ENCODE data around the gene TAF11L14.
"Not testable (repeated sequence)": the region's sequence is repeated elsewhere in the genome, so short reads cannot be mapped to it uniquely, and the experiment has no call there.

TAF11L14 gene

DNA sequence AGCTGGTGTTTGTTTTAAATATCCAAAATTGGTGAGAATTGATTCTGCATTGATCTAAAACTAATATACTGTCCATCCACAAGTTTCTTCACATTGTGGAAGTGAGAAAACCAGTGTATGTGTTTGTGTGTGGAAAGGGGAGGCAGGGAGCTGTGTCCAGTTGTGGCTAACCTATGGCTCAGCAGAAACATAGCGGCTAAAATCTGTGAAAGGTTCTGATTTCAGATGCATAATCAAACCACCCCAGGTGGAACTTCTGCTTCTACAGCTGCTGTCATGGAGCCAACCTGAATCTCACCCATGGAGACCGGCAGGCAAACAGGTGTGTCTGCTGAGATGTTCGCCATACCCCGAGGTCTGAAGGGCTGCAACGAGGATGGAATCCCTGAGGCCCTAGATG, at the start of gene TAF11L14:
TAF11L14 (plus strand) TSS at position 301 of the 400 bp plus-strand sequence.
- no peak for DNase-seq (ENCODE audit: low spot score)

DNA sequence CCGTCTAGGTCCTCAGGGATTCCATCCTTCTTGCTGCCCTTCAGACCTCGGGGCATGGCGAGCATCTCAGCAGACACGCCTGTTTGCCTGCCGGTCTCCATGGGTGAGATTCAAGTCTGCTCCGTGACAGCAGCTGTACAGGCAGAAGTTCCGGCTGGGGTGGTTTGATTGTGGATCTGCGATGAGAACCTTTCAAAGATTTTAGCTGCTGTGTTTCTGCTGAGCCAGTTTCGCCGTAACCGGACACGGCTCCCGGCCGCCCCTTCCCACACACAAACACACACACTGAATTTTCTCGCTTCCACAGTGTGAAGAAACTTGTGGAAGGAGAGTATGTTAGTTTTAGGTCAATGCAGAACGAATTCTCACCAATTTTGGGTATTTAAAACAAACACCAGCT, 48.6 kb upstream of the TAF11L14 start, which contains the start of gene TAF11L7:
TAF11L7 (minus strand) TSS at position 101 of the 400 bp plus-strand sequence.
- DNase-seq (ENCODE audit: low spot score), result not testable (repeated sequence)

DNA sequence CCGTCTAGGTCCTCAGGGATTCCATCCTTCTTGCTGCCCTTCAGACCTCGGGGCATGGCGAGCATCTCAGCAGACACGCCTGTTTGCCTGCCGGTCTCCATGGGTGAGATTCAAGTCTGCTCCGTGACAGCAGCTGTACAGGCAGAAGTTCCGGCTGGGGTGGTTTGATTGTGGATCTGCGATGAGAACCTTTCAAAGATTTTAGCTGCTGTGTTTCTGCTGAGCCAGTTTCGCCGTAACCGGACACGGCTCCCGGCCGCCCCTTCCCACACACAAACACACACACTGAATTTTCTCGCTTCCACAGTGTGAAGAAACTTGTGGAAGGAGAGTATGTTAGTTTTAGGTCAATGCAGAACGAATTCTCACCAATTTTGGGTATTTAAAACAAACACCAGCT, 43.4 kb upstream of the TAF11L14 start, which contains the start of gene TAF11L8:
TAF11L8 (minus strand) TSS at position 101 of the 400 bp plus-strand sequence.
- DNase-seq (ENCODE audit: low spot score), result not testable (repeated sequence)

DNA sequence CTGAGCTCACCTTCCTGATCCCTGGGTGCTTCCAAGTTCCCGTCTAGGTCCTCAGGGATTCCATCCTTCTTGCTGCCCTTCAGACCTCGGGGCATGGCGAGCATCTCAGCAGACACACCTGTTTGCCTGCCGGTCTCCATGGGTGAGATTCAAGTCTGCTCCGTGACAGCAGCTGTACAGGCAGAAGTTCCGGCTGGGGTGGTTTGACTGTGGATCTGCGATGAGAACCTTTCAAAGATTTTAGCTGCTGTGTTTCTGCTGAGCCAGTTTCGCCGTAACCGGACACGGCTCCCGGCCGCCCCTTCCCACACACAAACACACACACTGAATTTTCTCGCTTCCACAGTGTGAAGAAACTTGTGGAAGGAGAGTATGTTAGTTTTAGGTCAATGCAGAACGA, 40.0 kb upstream of the TAF11L14 start, which contains the start of gene TAF11L9:
TAF11L9 (minus strand) TSS at position 140 of the 400 bp plus-strand sequence.
- not testable (repeated sequence) for DNase-seq (ENCODE audit: low spot score)

DNA sequence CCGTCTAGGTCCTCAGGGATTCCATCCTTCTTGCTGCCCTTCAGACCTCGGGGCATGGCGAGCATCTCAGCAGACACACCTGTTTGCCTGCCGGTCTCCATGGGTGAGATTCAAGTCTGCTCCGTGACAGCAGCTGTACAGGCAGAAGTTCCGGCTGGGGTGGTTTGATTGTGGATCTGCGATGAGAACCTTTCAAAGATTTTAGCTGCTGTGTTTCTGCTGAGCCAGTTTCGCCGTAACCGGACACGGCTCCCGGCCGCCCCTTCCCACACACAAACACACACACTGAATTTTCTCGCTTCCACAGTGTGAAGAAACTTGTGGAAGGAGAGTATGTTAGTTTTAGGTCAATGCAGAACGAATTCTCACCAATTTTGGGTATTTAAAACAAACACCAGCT, 36.5 kb upstream of the TAF11L14 start, which contains the start of gene TAF11L10:
TAF11L10 (minus strand) TSS at position 101 of the 400 bp plus-strand sequence.
- not testable (repeated sequence) for DNase-seq (ENCODE audit: low spot score)

DNA sequence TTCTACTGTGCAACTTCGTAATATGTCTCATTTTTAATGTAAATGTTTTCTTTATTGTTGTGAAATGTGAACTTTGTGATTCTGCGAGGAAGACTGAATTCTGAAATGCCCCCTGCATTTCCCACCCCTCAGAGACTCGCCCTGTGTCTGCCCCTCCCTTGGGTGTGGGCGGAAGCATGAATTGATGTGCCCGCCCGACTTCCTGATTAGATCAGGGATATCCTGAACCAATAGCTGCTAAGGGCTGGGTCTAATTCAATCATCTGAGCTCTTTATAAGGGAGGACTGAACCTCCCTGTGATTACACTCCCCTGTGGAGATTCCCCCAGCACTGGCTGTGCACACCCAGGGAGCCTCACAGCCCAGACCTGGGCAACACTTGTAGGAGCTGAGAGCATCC, 30.4 kb upstream of the TAF11L14 start, which contains the start of gene TAF11L11:
TAF11L11 (plus strand) TSS at position 304 of the 400 bp plus-strand sequence.
- not testable (repeated sequence) for DNase-seq (ENCODE audit: low spot score)

DNA sequence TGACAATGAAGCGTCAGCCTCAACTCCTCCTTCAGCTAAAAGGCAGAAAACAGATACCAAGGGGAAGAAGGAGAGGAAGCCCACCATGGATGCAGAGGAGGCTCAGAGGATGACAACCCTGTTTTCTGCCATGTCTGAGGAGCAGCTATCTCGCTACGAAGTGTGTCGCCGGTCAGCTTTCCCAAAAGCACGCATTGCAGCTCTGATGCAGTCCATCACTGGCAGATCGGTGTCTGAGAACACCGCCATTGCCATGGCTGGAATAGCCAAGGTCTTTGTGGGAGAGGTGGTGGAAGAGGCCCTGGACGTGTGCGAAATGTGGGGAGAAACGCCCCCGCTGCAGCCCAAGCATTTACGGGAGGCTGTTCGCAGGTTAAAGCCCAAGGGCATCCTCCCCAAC, 29.3 kb upstream of the TAF11L14 start:
- DNase-seq (ENCODE audit: low spot score), result no peak

DNA sequence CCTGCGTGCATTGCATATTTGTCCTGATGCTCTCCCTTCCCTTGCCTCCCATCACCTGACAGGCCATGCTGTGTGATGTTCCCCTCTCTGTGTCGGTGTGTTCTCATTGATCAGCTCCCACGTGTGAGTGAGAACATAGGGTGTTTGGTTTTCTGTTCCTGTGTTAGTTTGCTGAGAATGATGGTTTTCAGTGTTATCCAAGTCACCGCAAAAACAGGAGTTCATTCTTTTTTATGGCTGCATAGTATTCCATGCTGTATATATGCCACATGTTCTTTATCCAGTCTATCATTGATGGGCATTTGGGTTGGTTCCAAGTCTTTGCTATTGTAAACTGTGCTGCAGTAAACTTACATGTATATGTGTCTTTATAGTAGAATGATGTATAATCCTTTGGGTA, 26.8 kb upstream of the TAF11L14 start:
- DNase-seq (ENCODE audit: low spot score), result not testable (repeated sequence)

DNA sequence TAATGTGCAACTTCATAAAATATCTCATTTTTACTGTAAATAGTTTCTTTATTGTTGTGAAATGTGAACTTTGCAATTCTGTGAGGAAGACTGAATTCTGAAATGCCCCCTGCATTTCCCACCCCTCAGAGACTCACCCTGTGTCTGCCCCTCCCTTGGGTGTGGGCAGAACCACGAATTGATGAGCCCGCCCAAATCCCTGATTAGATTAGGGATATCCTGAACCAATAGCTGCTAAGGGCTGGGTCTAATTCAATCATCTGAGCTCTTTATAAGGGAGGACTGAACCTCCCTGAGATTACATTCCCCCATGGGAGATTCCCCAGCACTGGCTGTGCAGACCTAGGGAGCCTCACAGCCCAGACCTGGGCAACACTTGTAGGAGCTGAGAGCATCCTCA, 24.2 kb upstream of the TAF11L14 start, which contains the start of gene TAF11L12:
TAF11L12 (plus strand) TSS at position 301 of the 400 bp plus-strand sequence.
- DNase-seq (ENCODE audit: low spot score), result not testable (repeated sequence)

DNA sequence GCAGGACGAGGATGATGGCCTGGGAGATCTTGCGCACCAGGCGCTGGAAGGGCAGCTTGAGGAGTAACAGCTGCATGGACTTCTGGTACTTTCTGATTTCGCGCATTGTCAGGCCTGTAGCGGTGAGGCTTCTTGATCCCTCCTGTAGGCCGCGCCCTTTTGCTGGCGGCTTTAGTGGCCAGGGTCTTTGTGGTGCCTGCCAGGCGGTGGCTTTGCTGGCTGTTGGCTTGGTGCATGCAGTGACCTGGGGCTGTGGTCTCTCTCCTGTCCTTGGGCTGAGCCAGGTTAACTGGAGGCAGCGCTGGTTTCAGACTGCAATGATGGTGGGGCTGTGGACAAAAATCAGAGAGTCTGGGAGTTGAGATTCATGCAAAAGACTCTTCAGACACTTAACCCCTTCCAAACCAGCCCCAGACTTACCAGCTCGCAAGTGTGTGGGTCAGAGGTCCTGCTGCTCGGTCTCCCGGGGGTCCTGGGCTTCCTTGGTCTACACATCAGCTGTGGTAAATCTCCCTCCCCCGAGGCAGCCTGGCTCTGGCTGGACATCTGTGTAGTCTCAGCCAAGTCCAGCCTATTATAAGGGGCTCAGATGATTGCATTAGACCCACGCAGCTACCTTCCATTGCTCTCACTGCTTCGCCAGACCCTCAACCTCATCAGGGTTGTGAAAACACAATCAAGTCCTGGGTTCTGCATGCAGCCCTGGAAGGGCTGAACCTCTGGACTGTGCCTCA, 19.2 kb upstream of the TAF11L14 start:
- DNase-seq (ENCODE audit: low spot score), result no peak

DNA sequence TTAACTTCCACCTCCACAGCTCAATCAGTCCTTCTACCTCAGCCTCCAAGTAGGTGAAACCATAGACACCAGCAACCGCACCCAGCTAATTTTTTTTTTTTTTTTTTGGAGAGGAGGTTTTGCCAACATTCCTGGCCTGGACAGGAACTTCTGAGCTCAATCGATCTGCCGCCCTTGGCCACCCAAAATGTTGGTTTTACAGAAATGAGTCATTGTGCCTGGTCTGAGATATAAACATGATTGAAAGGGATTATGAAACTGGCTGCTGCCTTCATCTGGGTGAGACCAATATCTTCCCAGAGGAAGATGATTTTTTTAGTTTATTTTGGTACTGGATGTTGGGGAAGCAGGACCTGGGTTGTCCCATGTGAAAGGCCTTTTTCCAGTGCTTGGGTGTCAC, 14.9 kb upstream of the TAF11L14 start:
- no peak for DNase-seq (ENCODE audit: low spot score)

DNA sequence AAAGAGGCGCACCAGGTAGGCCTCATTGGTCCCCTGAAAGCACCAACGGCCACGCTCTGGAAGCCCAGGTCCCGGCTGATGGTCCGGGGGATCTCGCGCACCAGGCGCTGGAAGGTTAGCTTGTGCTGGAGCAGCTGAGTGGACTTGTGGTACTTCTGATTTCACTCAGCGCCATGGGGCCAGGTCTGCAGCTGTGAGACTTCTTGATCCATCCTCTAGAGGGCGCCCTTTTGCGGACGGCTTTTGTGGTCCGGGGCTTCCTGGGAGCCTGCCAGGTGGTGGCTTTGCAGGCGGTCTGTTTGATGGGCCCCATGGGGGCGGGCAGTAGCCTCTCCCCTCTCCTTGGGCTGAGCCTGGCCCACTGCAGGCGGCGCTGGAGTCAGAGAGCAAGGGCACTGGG, 13.6 kb upstream of the TAF11L14 start:
- DNase-seq (ENCODE audit: low spot score), result no peak

DNA sequence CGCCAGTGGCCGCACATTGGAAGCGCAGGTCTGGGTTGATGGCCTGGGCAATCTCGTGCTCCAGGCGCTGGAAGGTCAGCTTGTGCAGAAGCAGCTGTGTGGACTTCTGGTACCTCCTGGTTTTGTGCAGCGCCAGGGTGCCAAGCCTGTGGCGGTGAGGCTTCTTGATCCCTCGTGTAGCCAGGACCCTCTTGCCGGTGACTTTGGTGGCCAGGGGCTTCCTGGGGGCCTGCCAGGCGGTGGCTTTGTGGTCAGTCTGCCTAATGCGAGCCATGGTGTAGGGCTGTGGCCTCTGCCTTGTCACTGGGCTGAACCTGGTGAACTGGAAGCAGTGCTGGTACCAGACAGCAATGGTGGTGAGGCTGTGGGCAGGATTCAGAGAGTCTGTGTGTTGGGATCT, 8.6 kb upstream of the TAF11L14 start:
- no peak for DNase-seq (ENCODE audit: low spot score)

DNA sequence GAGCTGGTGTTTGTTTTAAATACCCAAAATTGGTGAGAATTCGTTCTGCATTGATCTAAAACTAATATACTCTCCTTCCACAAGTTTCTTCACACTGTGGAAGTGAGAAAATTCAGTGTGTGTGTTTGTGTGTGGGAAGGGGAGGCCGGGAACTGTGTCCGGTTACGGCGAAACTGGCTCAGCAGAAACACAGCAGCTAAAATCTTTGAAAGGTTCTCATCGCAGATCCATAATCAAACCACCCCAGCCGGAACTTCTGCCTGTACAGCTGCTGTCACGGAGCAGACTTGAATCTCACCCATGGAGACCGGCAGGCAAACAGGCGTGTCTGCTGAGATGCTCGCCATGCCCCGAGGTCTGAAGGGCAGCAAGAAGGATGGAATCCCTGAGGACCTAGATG, 2.5 kb upstream of the TAF11L14 start, which contains the start of gene TAF11L13:
TAF11L13 (plus strand) TSS at position 301 of the 400 bp plus-strand sequence.
- DNase-seq (ENCODE audit: low spot score), result not testable (repeated sequence)

DNA sequence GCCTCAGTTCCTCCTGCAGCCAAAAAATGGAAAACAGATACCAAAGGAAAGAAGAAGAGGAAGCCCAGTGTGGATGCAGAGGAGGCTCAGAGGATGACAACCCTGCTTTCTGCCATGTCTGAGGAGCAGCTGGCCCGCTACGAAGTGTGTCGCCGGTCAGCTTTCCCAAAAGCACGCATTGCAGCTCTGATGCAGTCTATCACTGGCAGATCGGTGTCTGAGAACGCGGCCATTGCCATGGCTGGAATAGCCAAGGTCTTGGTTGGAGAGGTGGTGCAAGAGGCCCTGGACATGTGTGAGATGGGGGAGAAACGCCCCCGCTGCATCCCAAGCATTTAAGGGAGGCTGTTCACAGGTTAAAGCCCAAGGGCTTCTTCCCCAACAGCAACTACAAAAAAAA, 15.0 kb downstream of the TAF11L14 start:
- DNase-seq (ENCODE audit: low spot score), result not testable (repeated sequence)

DNA sequence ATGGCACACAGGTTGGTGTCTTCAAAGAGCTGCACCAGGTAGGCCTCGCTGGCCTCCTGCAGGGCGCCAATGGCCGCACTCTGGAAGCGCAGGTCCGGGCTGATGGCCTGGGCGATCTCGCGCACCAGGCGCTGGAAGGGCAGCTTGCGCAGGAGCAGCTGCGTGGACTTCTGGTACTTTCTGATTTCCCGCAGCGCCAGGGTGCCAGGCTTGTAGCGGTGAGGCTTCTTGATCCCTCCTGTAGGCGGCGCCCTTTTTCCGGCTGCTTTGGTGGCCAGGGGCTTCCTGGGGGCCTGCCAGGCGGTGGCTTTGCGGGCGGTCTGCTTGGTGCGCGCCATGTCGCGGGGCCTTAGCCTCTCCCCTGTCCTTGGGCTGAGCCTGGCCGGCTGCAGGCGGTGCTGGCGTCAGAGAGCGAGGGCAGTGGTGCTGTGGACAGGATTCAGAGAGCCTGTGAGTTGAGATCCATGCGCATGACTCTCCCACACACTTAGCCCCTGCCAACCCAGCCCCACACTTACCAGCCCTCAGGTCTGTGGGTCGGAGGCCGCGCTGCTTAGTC, 21.0 kb downstream of the TAF11L14 start:
- not testable (repeated sequence) for DNase-seq (ENCODE audit: low spot score)

DNA sequence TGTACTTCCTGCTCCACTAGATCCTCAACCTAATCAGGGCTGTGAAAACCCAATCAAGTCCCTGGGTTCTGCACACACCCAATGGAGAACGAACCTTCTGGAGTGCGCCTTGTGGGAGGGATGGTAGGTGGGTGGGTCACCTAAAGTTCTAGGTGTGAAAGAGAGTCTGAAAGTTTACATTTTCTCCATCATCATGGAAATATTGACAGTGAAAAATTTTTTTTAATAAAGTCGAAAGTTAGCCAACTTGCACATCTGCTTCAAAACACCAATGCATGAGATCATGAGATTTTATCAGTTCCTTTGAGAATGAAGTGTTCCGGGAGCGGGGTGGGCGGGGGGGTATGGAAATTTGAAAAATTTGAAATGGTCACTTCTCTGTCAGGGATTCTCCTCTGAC, 21.7 kb downstream of the TAF11L14 start:
- no peak for DNase-seq (ENCODE audit: low spot score)

DNA sequence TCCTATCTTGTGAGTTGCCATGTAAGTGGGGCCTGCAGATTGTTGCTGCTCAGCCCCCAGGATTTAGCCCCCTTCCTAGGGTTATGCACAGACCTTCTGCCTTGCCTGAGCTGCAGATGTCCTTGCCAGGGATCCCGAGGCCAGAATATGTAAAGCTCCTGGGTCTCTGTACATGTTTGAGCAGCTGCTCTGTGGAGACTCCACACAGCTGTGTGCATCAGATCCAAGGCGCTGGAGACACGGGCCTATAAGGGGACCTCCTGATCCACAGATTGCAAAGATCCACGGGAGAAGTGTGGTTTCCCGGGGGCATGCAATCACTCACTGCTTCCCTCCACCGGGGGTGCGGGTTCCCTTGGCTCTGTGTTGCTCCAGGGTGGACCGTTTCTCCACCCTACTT, 28.9 kb downstream of the TAF11L14 start:
- no peak for DNase-seq (ENCODE audit: low spot score)

DNA sequence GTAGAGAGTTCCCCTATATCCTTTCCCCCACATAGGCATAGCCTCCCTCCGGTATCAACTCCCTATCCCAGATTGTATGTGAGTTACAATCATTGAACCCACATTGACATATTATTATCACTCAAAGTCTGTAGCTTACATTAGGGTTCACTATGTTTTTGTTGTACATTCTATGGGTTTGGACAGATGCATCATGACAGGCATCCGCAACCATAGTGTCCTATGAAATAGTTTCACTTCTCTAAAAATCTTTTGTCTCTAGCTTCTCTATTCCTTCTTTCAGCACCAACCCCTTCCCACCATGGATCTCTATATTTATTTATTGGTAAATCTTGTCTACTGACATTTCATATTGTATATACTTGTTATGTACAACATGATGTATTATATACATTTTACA, 31.6 kb downstream of the TAF11L14 start:
- no peak for DNase-seq (ENCODE audit: low spot score)

DNA sequence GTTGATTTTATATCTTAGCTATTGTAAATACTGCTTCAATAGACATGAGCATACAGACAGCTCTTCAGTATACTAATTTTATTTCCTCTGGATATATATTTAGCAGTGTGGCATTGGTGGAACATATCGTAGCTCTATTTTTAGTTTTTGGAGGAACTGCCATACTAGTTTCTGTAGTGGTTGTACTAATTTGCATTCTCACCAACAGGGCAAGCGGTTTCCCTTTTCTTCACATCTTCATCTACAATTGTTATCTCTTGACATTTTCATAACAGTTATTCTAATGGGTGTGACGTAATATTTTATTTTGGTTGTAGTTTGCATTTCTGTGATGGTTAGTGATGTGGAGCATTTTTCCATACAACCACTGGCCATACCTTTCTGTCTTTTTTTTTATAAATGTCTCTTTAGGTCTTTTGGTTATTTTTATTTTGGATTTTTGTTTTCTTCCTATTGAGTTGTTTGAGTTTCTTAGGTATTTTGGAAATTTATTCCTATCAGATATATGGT, 32.5 kb downstream of the TAF11L14 start:
- DNase-seq (ENCODE audit: low spot score), result no peak

DNA sequence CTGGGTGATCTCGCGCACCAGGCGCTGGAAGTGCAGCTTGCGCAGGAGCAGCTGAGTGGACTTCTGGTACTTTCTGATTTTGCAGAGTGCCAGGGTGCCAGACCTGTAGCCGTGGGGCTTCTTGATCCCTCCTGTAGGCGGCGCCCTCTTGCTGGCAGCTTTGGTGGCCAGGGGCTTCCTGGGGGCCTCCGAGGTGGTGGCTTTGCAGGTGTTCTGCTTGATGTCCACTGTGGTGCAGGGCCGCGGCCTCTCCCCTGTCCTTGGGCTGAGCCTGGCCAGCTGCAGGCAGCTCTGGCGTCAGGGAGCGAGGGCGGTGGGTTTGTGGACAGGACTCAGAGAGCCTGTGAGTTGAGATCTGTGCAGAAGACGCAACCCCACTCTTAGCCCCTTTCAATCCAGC, 36.1 kb downstream of the TAF11L14 start:
- DNase-seq (ENCODE audit: low spot score), result no peak

DNA sequence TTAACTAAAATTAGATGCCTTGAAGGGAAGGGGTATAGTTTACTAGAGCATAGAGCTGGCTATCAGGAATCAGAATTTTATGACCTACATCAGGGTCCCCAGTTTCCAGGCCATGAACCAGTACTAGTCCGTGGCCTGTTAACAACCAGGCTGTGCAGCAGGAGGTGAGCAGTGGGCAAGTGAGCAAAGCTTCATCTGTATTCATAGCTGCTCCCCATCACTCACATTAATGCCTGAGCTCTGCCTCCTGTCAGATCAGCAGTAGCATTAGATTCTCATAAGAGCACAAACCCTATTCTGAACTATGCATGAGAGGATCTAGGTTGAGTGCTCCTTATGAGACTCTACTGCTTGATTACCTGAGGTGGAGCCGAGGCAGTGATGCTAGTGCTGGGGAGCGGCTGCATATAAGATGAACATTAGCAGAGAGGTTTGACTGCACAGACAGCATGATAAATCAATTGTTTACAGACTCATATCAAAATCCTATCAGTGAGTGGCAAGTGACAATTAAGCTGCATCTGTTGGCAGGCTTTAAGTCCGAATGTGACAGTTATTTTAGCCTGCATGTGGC, 44.6 kb downstream of the TAF11L14 start:
- no peak for DNase-seq (ENCODE audit: low spot score)
